ENCODE data around the gene PTGS1.

GRCh38 chr9:122386311-122386872 lies 15.6 kb downstream of the PTGS1 start:
- TF ChIP-seq CTCF (IDR thresholded peaks at IDR 0.05) (no peak), POLR2A (IDR thresholded peaks at IDR 0.05) (no peak), EP300 (IDR thresholded peaks at IDR 0.05; ENCODE audit: low read depth) (no peak)
